Activated B cell treated with CpG ODN at 0.5 μM for 24 hours (primary cell): ENCODE measurements around the gene BMP8A. TPM values are rescaled to one million over a fixed set of nuclear protein-coding genes. Genes with fewer than 3 reads are reported as not detected.
A peak's percentile ranks its signal among the peaks of the same experiment; 100 is the strongest.
"Not testable (repeated sequence)": the region's sequence is repeated elsewhere in the genome, so short reads cannot be mapped to it uniquely, and the experiment has no call there.

Experiments used
- ATAC-seq: fragments of 200-7000 bp; cut with Tn5 transposase; one replicate; pipeline ENCODE4 v1.10.0; 2021; ENCODE audit warnings: low read depth, mild to moderate bottlenecking, moderate library complexity
- CTCF ChIA-PET: fragments of 350-600 bp; sonication (Branson Sonifier 250); formaldehyde crosslinking; loops from one replicate; lab custom pipeline; 2021; ENCODE audit warnings: antibody characterized with exemption; lab: Charles Lee
- POLR2A ChIA-PET: fragments of 350-600 bp; sonication (Branson Sonifier 250); formaldehyde crosslinking; loops from one replicate; lab custom pipeline; 2021; ENCODE audit warnings: antibody characterized with exemption; lab: Charles Lee
- DNase-seq: peaks from one replicate; pipeline ENCODE4 v3.0.0; 2022
- H3K27ac Mint-ChIP-seq: one replicate; pipeline ENCODE4 v1.8.0; 2020; ENCODE audit warnings: mixed read lengths
- H3K27me3 Mint-ChIP-seq: one replicate; pipeline ENCODE4 v1.8.0; 2021; ENCODE audit warnings: mixed read lengths
- H3K36me3 Mint-ChIP-seq: one replicate; pipeline ENCODE4 v1.8.0; 2021; ENCODE audit warnings: low read depth, mixed read lengths
- H3K4me1 Mint-ChIP-seq: one replicate; pipeline ENCODE4 v1.8.0; 2021; ENCODE audit warnings: mixed read lengths
- H3K4me3 Mint-ChIP-seq: one replicate; pipeline ENCODE4 v1.8.0; 2020; ENCODE audit warnings: mild to moderate bottlenecking, mixed read lengths
- H3K9me3 Mint-ChIP-seq: one replicate; pipeline ENCODE4 v1.8.0; 2020; ENCODE audit warnings: mixed read lengths
- CTCF ChIP-seq: fragments of 200-600 bp; IDR thresholded peaks from one replicate; pipeline ENCODE4 v1.8.0; 2022; ENCODE audit warnings: antibody characterized with exemption, mild to moderate bottlenecking
- intact Hi-C: fragments of 100-400 bp; cut with micrococcal nuclease; formaldehyde crosslinking; loops from one replicate; pipeline ENCODE4 v1.15.1; 2024
- total RNA-seq: library from RNA; stranded (reverse); gene quantifications from 2 replicates; pipeline ENCODE4 v1.2.3, GENCODE V29; 2022

The BMP8A gene
- total RNA-seq, 1 donor from 2014 or later = 0.20 TPM

GRCh38 chr1:39488793-39489566, 2.5 kb upstream of the BMP8A start:
- Mint-ChIP-seq H3K27ac (no peak overlapping the region), H3K4me1 (peaks cover 6% of the 10 kb centered on the region), H3K36me3 (peaks cover 30% of the 10 kb centered on the region), H3K9me3 (no peaks in the 10 kb centered on the region), H3K4me3 (no peak overlapping the region), H3K27me3 (peaks cover 14% of the 10 kb centered on the region)
- no peak for DNase-seq
- CTCF ChIA-PET = interaction anchor here (1.1 kb wide), 1 partner anchor 51 kb away, joined by 3 read pairs; no protein-coding TSS in a partner anchor
- POLR2A ChIA-PET = no interaction called here
- intact Hi-C loops = no loop called here
- no peak for TF ChIP-seq CTCF
- ATAC-seq = no peak

- intact Hi-C loops = loop anchor here (5.0 kb wide), 1 partner anchor 38 kb away; no protein-coding TSS in a partner anchor
- Mint-ChIP-seq H3K4me1 (peaks cover 6% of the 10 kb centered on the region), H3K36me3 (peaks cover 24% of the 10 kb centered on the region), H3K27ac (no peak overlapping the region), H3K9me3 (no peaks in the 10 kb centered on the region), H3K4me3 (no peak overlapping the region), H3K27me3 (peaks cover 19% of the 10 kb centered on the region)
- DNase-seq = no peak
- no peak for ATAC-seq
- ChIA-PET CTCF (interaction anchor here (1.1 to 1.7 kb wide), 2 partner anchors 49 to 50 kb away, joined by 3 to 6 read pairs; no protein-coding TSS in a partner anchor), POLR2A (no interaction called here)
- no peak for TF ChIP-seq CTCF
These were observed 1.7 kb upstream of the BMP8A start for GRCh38 chr1:39489567-39490239.

GRCh38 chr1:39490596-39491145, 765 bp upstream of the BMP8A start:
- TF ChIP-seq CTCF = no peak
- no peaks in the 10 kb centered on the region for H3K9me3 Mint-ChIP-seq
- peaks cover 19% of the 10 kb centered on the region for H3K27me3 Mint-ChIP-seq
- ATAC-seq = no peak
- DNase-seq = peak; percentile 32
- intact Hi-C loops = loop anchor here (1.0 to 5.0 kb wide), 2 partner anchors 37 to 49 kb away; no protein-coding TSS in a partner anchor
- peak overlapping the region; percentile 69 for H3K4me3 Mint-ChIP-seq
- POLR2A ChIA-PET = no interaction called here
- H3K4me1 Mint-ChIP-seq = peaks cover 6% of the 10 kb centered on the region
- H3K27ac Mint-ChIP-seq = no peak overlapping the region
- CTCF ChIA-PET = interaction anchor here (1.7 kb wide), 1 partner anchor 48 kb away, joined by 6 read pairs; no protein-coding TSS in a partner anchor
- peaks cover 14% of the 10 kb centered on the region for H3K36me3 Mint-ChIP-seq

- POLR2A ChIA-PET, H3K9me3 Mint-ChIP-seq, ATAC-seq, H3K4me1 Mint-ChIP-seq, CTCF ChIA-PET, DNase-seq, H3K27ac Mint-ChIP-seq, H3K36me3 Mint-ChIP-seq: not testable (repeated sequence)
- intact Hi-C loops = loop anchor here (5.0 kb wide), 1 partner anchor 35 kb away; no protein-coding TSS in a partner anchor
- peak overlapping the region; percentile 64 for H3K4me3 Mint-ChIP-seq
- H3K27me3 Mint-ChIP-seq = peaks cover 24% of the 10 kb centered on the region
These were observed 944 bp downstream of the BMP8A start for GRCh38 chr1:39492118-39493042.

GRCh38 chr1:39493043-39493810, 1.8 kb downstream of the BMP8A start:
- Mint-ChIP-seq H3K27me3 (peaks cover 24% of the 10 kb centered on the region), H3K4me3 (peak overlapping the region; percentile 64)
- H3K9me3 Mint-ChIP-seq, CTCF ChIA-PET, H3K4me1 Mint-ChIP-seq, DNase-seq, H3K27ac Mint-ChIP-seq, H3K36me3 Mint-ChIP-seq, ATAC-seq: not testable (repeated sequence)
- intact Hi-C loops = loop anchor here (5.0 kb wide), 1 partner anchor 34 kb away; no protein-coding TSS in a partner anchor
- POLR2A ChIA-PET = interaction anchor here (0.6 kb wide), 1 partner anchor 189 kb away, joined by 3 read pairs; no protein-coding TSS in a partner anchor
